Bone marrow (tissue), 2 donors: ENCODE results near the gene CYP21A2.
"Not testable (repeated sequence)": the region's sequence is repeated elsewhere in the genome, so short reads cannot be mapped to it uniquely, and the experiment has no call there.

Experiments used
- DNase-seq, 2 donors: peaks; one replicate each; lab custom pipeline; 2025; lab: John Stamatoyannopoulos, UW

CYP21A2 gene

GRCh38 chr6:32035283-32036013 lies 2.8 kb upstream of the CYP21A2 start:
- not testable (repeated sequence) for DNase-seq

GRCh38 chr6:32037136-32037535 lies 1.1 kb upstream of the CYP21A2 start:
- DNase-seq = not testable (repeated sequence)

- DNase-seq = not testable (repeated sequence)
Observed at GRCh38 chr6:32038878-32039277, 663 bp downstream of the CYP21A2 start.

GRCh38 chr6:32039321-32040274 lies 1.4 kb downstream of the CYP21A2 start:
- DNase-seq = not testable (repeated sequence)

- DNase-seq = not testable (repeated sequence)
Observed at GRCh38 chr6:32040299-32041049, 2.3 kb downstream of the CYP21A2 start.

- not testable (repeated sequence) for DNase-seq
Observed at GRCh38 chr6:32041050-32041321, 2.8 kb downstream of the CYP21A2 start.

- DNase-seq = not testable (repeated sequence)
Observed at GRCh38 chr6:32041385-32041784, 3.2 kb downstream of the CYP21A2 start.

GRCh38 chr6:32042276-32042675 lies 4.1 kb downstream of the CYP21A2 start:
- not testable (repeated sequence) for DNase-seq

GRCh38 chr6:32043589-32044380 lies 5.6 kb downstream of the CYP21A2 start:
- not testable (repeated sequence) for DNase-seq

GRCh38 chr6:32044916-32045315 lies 6.7 kb downstream of the CYP21A2 start:
- DNase-seq = not testable (repeated sequence)

GRCh38 chr6:32045811-32046449 lies 7.7 kb downstream of the CYP21A2 start:
- no peak for DNase-seq

- no peak for DNase-seq
Observed at GRCh38 chr6:32046450-32047083, 8.4 kb downstream of the CYP21A2 start.

- no peak for DNase-seq
Observed at GRCh38 chr6:32047084-32047478, 8.9 kb downstream of the CYP21A2 start.

- no peak for DNase-seq
Observed at GRCh38 chr6:32047539-32047854, 9.3 kb downstream of the CYP21A2 start.

GRCh38 chr6:32047855-32048766 lies 9.9 kb downstream of the CYP21A2 start:
- peak; percentile 27 to 37 for DNase-seq

GRCh38 chr6:32049149-32049548 lies 10.9 kb downstream of the CYP21A2 start:
- DNase-seq = not testable (repeated sequence)

- not testable (repeated sequence) for DNase-seq
Observed at GRCh38 chr6:32049736-32050135, 11.5 kb downstream of the CYP21A2 start.

- no peak for DNase-seq
Observed at GRCh38 chr6:32050562-32050961, 12.3 kb downstream of the CYP21A2 start.

GRCh38 chr6:32052626-32053025 lies 14.4 kb downstream of the CYP21A2 start:
- not testable (repeated sequence) for DNase-seq

GRCh38 chr6:32053314-32053713 lies 15.1 kb downstream of the CYP21A2 start:
- not testable (repeated sequence) for DNase-seq
